Stimulated activated CD8-positive, alpha-beta memory T cell treated with anti-CD3 and anti-CD28 coated beads, Interleukin-12 subunit alpha, Interleukin-12 subunit beta, amount 100 ng/mL, for 1 hour (primary cell): ENCODE data around the gene KCTD1.
"Not testable (repeated sequence)": the region's sequence is repeated elsewhere in the genome, so short reads cannot be mapped to it uniquely, and the experiment has no call there.

Experiments
- DNase-seq: peaks from one replicate; pipeline ENCODE4 v3.0.0-alpha.2; 2020; ENCODE audit warnings: low read depth

The KCTD1 gene

DNA sequence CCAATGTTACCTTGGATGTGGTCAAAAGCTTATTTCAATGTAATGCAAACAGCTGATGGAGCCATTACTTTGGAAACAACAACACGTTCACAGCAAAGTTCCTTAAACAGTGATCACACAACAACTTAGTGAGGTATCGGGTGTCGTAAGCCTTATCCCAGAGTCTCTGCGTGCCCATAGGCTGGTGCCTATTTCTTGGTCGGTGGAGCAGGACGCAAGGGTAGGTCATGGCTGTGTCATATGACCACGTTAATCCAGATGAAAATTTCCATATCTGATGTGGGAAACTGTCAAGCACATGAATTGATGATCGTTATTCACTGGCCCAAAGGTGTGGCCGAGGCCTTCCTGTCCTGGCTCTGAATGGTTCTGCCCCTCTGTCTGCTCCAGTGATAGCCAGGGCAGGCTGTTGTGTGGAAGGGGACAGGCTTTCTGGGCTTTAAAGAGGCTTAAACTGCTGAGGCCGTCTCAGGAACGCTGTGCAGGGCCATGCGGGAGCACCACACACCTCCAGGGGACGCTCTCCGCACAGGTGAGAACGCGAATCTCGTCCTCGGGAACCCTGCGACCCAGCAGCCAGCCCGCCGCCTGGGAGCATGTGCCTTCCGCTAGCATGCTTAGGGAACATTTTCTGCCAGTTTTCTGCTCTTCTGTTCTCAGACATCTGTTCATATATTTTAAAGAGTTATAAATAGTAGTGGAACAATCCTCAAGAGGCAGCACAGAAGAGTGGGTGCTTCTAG, 90.6 kb downstream of the KCTD1 start:
- no peak for DNase-seq

- no peak for DNase-seq
These were observed 91.2 kb downstream of the KCTD1 start for GRCh38 chr18:26457195-26457594.

GRCh38 chr18:26456070-26456491, 92.3 kb downstream of the KCTD1 start:
- no peak for DNase-seq

DNA sequence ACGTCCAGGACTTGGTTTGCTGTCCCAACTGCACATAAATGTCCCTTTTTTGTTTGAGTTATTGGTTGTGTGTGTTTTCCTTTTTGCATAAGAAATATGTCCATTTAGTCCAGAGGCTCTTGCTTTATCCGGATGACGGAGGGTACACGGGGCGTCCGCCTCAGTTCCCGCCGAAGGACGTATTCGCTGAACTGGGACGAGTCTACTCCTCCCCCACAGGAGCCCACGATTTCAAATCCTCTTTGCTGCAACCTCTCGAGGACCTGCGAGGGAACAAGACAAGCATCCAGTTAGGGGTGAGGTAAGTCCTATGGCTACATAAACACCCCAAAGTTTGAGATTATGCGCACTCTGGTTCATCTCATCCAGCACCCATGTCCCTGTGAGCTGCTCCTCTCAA, 92.7 kb downstream of the KCTD1 start:
- DNase-seq = no peak

GRCh38 chr18:26454616-26455015, 93.7 kb downstream of the KCTD1 start:
- DNase-seq = no peak

GRCh38 chr18:26454192-26454591, 94.2 kb downstream of the KCTD1 start:
- DNase-seq = no peak

GRCh38 chr18:26453386-26453901, 94.9 kb downstream of the KCTD1 start:
- DNase-seq = no peak

DNA sequence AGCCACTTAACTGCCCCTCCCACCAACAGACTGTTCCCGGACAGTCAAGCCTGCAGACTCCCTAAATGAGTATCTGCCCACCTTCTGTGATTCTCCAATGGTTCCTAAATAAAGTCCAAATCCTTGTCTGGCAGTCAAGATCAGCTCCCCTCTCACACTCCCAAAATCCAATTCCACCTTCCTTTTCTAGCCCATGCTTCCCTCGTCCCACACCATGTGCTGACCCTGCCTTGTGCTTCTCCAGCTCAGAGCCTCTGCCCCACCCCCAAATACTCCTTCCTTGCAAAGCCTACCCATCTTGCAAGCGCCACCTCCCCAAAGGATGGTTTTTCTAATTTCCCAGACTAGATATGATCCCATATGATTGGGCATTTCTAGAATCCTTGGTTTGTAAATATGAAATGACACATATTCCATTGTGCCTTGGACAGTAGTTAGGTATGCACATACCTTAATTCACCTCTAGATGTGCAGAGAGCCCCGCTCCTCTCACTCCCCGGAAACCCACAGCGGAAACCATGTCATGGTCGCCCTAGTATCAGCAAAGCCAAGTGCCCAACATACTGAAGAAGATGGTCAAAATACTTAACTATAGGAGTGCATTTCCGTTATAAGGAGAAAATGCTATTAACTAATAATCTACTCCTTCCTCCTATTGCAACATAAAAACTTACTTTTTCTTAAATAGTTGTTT, 97.2 kb downstream of the KCTD1 start:
- no peak for DNase-seq

GRCh38 chr18:26448714-26449159, 99.6 kb downstream of the KCTD1 start:
- DNase-seq = no peak

- no peak for DNase-seq
These were observed 104.5 kb downstream of the KCTD1 start for GRCh38 chr18:26443853-26444252.

DNA sequence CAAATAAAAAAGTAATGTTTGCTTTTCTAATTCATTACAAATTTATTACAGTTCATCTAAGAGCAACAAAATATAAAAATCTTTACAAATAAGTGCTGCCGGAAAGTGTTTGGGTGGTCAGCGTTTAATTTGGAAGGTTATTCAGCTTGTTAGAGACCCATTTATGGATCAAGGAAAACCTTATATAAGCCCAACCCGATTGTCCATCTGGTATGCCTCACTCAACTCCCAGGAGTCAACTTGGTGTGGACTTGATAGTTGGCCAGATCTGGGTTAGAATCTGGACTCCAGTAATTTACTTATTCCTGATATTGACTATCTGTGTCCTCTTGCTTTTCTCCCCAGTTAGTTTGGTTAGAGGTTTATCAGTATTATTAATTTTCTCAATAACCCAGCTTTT, 106.2 kb downstream of the KCTD1 start:
- DNase-seq = no peak

GRCh38 chr18:26440644-26441043, 107.7 kb downstream of the KCTD1 start:
- no peak for DNase-seq

- DNase-seq = no peak
These were observed 108.8 kb downstream of the KCTD1 start for GRCh38 chr18:26439537-26439936.

DNA sequence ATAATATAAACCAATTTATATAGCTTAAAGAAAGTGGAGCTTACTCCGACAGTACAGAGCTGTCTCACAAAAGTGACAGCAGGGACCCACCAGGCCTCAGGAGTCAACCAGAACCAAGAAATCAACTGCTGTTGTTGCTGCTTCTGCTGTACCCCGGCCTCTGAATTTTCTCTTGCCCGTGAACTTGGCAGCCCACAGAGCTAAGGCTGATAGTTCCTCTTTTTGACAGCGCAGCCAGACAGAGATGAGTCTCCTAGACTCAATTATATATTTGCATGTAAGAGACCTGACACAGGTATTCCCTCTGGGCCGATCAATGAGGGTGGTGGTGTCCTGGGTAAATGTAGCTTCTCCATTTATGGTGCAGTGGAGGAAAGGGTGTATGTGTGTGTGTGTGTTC, 109.4 kb downstream of the KCTD1 start:
- no peak for DNase-seq

DNA sequence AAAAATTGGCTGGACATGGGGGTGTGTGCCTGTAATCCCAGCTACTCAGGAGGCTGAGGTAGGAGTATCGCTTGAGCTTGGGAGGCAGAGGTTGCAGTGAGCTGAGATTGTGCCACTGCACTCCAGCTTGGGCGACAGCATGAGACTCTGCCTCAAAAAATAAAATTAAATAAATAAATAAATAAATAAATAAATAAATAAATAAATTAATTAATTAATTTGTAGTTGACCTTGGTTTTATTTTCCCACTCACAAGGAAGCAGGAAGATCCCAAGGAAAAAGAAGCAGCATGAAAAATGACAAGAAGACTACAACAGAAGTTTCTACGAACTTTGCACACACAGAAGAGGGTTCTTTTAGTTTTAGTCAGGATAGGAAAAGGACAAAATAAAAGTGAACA, 110.7 kb downstream of the KCTD1 start:
- not testable (repeated sequence) for DNase-seq

GRCh38 chr18:26436176-26437051, 111.9 kb downstream of the KCTD1 start:
- DNase-seq = no peak

GRCh38 chr18:26435415-26436095, 112.8 kb downstream of the KCTD1 start:
- no peak for DNase-seq

GRCh38 chr18:26434887-26435286, 113.5 kb downstream of the KCTD1 start:
- no peak for DNase-seq

DNA sequence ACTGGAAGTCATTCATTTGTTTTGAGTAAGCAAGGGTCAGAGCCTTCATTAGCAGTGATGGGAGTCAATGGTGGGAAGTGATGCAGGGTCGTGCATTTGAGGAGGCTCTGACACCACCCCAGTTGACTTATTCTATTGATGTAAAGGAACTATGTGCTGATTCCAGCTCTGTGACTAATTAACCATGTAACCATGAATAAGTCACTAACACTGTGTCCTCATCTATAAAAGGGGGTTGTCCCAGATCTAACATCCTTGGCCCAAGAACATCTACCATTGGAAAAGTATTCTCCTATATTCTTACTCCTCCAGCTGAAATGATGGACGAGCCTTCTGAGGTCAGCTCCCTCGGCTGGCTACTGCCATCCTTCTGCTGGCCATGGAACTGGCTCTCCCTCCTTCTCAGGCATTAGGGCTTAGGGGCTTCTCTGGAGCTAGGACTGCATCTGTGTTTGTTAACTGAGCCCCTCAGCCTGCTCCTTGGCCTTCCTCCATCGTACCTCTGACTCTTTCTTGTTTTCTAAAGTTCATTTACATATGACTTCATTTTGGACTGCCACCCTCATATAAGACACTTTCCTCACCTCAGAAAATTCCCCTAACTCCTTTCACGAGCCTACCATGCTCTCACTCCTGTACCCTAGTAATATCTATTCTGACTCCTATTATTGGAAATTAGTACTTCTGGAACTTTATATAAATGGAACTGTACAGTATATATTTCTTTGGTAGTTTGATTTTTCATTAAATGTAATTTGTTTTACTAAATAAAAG, 115.5 kb downstream of the KCTD1 start:
- no peak for DNase-seq

GRCh38 chr18:26429535-26430226, 118.7 kb downstream of the KCTD1 start:
- DNase-seq = no peak
